Measurements from ENCODE around the gene KRT33B. TPM values are rescaled to one million over a fixed set of nuclear protein-coding genes. Genes with fewer than 3 reads are reported as not detected.
A peak's percentile ranks its signal among the peaks of the same experiment; 100 is the strongest.
"Not testable (repeated sequence)": the region's sequence is repeated elsewhere in the genome, so short reads cannot be mapped to it uniquely, and the experiment has no call there.

KRT33B gene
- total RNA-seq, 1 donor from 2014 or later = not detected

DNA sequence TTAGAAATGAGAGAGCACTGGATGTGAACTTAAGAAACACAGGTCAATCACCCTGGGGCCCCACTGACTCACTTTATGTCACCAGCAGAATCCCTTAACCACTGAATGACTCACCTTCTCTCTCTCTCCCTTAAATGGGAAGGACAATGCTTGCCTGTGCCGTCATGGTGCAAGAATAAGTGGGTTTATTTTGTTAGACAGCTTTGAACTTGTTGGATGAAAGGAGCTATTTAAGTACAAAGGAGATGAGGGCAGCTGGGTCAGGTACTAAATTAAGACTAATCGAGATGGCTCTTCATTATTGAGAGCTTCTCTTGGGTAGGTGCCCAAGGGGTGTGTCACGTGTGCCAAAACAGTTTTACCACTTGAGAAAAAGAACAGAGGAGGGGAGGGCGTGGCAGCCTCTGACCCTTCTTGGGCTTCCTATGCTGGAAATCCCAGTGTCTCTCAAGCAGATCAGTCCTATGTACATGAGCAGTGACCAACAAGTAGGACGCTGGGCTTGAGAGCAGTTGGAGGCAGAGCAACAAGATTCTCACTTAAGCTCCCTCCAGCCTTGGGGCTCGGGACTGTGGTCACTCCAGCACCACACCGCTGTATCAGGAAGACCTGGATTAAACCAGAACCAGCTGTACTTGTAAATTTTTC, 34.5 kb upstream of the KRT33B start:
- peak overlapping the region; percentile 77 for H3K27ac Mint-ChIP-seq
- H3K9me3 Mint-ChIP-seq = no peaks in the 10 kb centered on the region
- intact Hi-C loops (cut with micrococcal nuclease) = loop anchor here (1.0 to 10.0 kb wide), 2 partner anchors 63 to 261 kb away; no protein-coding TSS in a partner anchor
- DNase-seq (ENCODE audit: low spot score) = peak; percentile 3
- H3K36me3 Mint-ChIP-seq (ENCODE audit: low read depth) = peaks cover 2% of the 10 kb centered on the region
- peaks cover 31% of the 10 kb centered on the region for H3K4me1 Mint-ChIP-seq (ENCODE audit: low read depth)
- no peaks in the 10 kb centered on the region for H3K27me3 Mint-ChIP-seq (ENCODE audit: insufficient read depth)
- peak overlapping the region; percentile 27 for H3K4me3 Mint-ChIP-seq

DNA sequence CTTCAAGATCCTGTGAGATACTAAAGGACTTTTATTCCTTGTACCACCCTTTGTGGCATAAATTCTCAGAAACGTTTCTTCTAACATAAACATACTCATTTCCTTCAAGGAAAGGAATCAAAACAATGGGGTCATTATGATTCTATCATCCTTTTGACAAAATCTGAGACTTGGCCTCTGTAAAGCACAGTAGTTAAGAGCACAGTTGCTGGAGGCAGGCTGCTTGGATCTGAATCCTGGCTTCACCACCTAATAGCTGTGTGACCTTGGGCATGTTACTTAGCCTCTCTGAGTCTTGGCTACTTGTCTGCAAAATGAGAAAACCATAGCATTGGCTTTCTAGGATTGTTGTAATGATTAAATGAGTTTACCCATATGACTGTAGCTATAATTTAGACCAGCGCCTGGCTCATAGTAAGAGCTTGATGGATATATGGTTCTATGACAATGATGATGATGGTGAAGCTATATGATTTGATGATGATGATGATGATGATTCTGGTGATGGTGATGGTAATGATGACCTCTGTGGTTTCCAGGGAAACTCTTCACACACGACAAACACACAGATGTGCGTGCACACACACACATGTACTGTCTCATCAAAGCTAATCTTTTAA, 33.9 kb upstream of the KRT33B start:
- H3K36me3 Mint-ChIP-seq (ENCODE audit: low read depth) = peaks cover 2% of the 10 kb centered on the region
- peaks cover 26% of the 10 kb centered on the region for H3K4me1 Mint-ChIP-seq (ENCODE audit: low read depth)
- no peaks in the 10 kb centered on the region for H3K27me3 Mint-ChIP-seq (ENCODE audit: insufficient read depth)
- intact Hi-C loops (cut with micrococcal nuclease) = loop anchor here (1.0 to 10.0 kb wide), 2 partner anchors 62 to 261 kb away; no protein-coding TSS in a partner anchor
- no peak for DNase-seq (ENCODE audit: low spot score)
- H3K4me3 Mint-ChIP-seq = peak overlapping the region; percentile 27
- H3K27ac Mint-ChIP-seq = peak overlapping the region; percentile 77
- no peaks in the 10 kb centered on the region for H3K9me3 Mint-ChIP-seq

DNA sequence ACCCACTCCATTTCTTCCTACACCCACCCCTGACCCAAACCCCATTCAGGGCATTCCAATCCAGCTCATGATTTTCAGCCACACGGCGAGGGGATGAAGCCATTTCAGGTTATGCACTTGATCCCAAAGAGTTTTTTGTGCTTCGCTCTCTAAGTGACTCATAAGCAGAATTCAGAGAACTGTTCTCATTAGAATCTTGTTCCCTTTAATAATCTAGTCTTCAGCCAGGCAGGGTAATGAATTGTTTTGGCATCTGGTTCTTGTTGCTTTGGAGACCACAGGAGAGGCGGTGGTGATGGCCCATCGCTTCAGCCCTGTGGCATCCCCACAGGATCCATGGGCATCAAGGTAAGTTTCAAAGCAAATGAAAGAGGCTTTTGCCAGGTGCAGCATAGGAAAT, 32.5 kb upstream of the KRT33B start:
- Mint-ChIP-seq H3K4me3 (no peak overlapping the region), H3K4me1 (ENCODE audit: low read depth) (peaks cover 26% of the 10 kb centered on the region), H3K27me3 (ENCODE audit: insufficient read depth) (peaks cover 5% of the 10 kb centered on the region), H3K9me3 (no peaks in the 10 kb centered on the region), H3K27ac (peak overlapping the region; percentile 59), H3K36me3 (ENCODE audit: low read depth) (peaks cover 2% of the 10 kb centered on the region)
- intact Hi-C loops (cut with micrococcal nuclease) = loop anchor here (10.0 kb wide), 1 partner anchor 263 kb away; no protein-coding TSS in a partner anchor
- DNase-seq (ENCODE audit: low spot score) = no peak

DNA sequence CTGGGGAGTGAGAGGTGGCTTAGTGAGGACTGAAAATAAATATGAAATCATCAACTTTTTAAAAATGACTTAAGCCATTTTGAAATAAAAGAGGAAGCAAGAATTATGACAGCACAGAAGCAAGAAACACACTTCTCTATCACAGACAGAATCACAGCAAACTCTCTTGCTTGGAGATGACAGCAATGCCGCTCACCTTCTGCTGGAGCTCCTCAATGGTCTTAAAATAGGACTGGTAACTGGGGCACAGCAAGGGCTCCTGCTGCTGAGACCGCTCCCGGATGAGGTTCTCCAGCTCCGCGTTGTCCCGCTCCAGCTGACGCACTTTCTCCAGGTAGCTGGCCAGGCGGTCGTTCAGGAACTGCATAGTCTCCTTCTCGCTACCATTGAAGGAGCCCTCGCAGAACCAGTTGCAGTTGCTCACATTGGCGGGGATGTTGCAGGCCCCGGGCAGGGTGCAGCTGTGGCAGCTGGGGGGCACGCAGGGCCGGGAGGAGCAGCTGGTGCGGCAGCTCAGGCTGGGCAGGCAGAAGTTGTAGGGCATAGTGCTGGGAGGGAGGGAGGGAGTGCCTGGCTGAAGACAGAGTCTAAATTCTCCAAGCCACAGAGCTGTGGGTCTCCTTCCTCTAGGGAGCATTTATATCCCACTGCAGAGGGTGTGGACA, 27.5 kb upstream of the KRT33B start, which contains the start of gene KRT31:
Gene KRT31 (minus strand): TSS at position 613 of the 665 bp plus-strand sequence. CDS start 69 bp downstream, at position 544.
- Mint-ChIP-seq H3K27ac (no peak within 1 kb of the TSS), H3K9me3 (no peaks in the 10 kb centered on the region), H3K36me3 (ENCODE audit: low read depth) (no peaks in the 10 kb centered on the region), H3K4me1 (ENCODE audit: low read depth) (peaks cover under 1% of the 10 kb centered on the region), H3K27me3 (ENCODE audit: insufficient read depth) (peaks cover 13% of the 10 kb centered on the region), H3K4me3 (no peak within 1 kb of the TSS)
- intact Hi-C loops (cut with micrococcal nuclease) = no loop called here
- no peak for DNase-seq (ENCODE audit: low spot score)

DNA sequence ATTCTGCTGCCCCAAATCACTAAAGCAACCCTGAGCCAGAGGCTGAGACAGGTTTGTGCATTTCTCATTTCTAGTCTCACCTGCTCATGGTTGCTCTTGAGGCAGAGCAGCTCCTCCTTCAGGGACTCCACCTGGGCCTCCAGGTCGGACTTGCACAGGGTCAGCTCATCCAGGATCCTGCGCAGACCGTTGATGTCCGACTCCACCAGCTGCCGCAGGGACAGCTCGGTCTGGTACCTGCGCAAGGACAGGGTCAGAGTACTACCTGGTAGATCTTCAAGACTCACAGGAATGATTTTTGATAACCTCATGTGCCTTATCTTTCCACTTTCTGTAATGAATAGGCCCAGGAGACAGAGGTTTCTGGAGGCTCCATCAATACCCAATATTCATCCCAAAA, 26.7 kb upstream of the KRT33B start:
- Mint-ChIP-seq H3K4me1 (ENCODE audit: low read depth) (no peaks in the 10 kb centered on the region), H3K27me3 (ENCODE audit: insufficient read depth) (peaks cover 13% of the 10 kb centered on the region), H3K36me3 (ENCODE audit: low read depth) (no peaks in the 10 kb centered on the region), H3K9me3 (no peaks in the 10 kb centered on the region), H3K27ac (no peak overlapping the region), H3K4me3 (no peak overlapping the region)
- DNase-seq (ENCODE audit: low spot score) = no peak
- intact Hi-C loops (cut with micrococcal nuclease) = no loop called here

DNA sequence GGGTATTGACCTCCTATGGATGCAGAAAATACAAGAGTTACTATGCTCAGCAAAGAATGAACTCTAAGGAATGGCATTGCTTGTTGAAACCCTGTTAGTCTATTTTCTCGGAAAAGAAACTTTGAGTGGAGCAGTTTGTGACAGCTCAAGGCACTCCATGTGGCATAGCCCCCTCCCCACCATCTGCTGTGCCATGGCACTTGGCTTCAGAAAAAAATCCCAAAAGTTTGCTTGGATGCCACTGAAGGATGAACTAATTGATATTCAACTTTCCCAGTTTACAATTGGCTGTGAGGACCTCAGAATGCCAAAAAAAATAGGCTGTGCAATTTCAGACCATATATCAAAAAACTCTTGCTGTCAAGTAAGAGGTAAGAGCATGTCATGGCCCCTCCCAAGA, 26.0 kb upstream of the KRT33B start:
- Mint-ChIP-seq H3K27ac (no peak overlapping the region), H3K4me3 (no peak overlapping the region), H3K9me3 (no peaks in the 10 kb centered on the region), H3K27me3 (ENCODE audit: insufficient read depth) (peaks cover 18% of the 10 kb centered on the region), H3K36me3 (ENCODE audit: low read depth) (no peaks in the 10 kb centered on the region), H3K4me1 (ENCODE audit: low read depth) (no peaks in the 10 kb centered on the region)
- no peak for DNase-seq (ENCODE audit: low spot score)
- intact Hi-C loops (cut with micrococcal nuclease) = no loop called here

DNA sequence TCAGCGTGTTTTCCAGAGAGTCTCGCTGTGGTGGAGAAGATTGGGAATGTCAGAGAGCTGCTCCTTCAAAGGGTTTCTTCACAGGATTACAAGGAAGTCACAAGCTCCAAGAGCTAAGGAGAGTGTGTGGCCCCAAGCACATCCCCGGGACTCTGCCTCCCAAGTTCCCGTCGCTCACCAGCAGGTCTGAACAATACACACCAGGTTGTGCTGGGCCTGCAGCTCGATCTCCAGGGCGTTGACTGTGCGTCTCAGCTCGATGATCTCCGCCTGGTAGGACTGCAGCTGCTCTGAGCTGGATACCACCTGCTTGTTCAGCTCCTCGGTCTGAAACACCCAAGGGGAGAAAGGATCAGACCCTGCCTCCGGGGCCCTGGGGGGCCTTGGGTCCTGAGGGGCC, 25.4 kb upstream of the KRT33B start:
- H3K4me3 Mint-ChIP-seq; intact Hi-C loops (cut with micrococcal nuclease); DNase-seq (ENCODE audit: low spot score); H3K9me3 Mint-ChIP-seq; H3K27ac Mint-ChIP-seq; H3K4me1 Mint-ChIP-seq (ENCODE audit: low read depth); H3K36me3 Mint-ChIP-seq (ENCODE audit: low read depth): not testable (repeated sequence)
- H3K27me3 Mint-ChIP-seq (ENCODE audit: insufficient read depth) = peaks cover 18% of the 10 kb centered on the region

DNA sequence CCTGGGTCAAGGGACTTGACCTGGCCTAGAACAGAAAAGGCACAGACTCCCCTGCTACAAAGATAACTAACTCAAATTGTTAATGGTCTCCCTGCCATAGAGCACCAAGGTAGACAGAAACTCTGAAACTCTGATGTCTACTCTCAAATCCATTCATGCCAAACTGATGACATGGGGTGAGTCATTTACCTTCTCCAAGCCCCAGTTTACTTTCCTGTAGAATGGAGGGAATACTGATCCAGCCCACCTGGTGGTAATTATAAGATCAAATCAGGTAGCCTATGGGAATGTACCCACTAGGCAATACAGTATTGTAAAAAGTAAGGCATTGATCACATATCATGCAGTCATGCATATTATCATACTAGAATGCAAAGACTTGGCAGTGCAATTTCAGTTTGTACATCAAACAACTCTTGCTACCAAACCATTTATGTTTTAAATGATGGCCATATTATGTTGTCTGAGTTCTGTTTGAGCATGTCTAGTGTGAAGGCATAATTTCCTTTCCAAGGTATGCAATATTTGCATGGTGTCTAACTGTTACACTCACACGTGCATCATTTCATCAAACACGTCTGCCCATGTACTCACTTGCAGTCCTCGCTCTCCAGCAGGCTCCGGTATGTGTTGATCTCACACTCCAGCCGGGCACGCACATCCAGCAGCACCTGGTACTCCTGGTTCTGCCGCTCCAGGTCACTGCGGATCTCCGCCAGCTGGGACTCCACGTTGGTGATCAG, 24.8 kb upstream of the KRT33B start:
- Mint-ChIP-seq H3K4me1 (ENCODE audit: low read depth) (no peaks in the 10 kb centered on the region), H3K36me3 (ENCODE audit: low read depth) (no peaks in the 10 kb centered on the region), H3K9me3 (no peaks in the 10 kb centered on the region), H3K4me3 (no peak overlapping the region), H3K27ac (no peak overlapping the region), H3K27me3 (ENCODE audit: insufficient read depth) (peaks cover 18% of the 10 kb centered on the region)
- intact Hi-C loops (cut with micrococcal nuclease) = no loop called here
- DNase-seq (ENCODE audit: low spot score) = no peak

DNA sequence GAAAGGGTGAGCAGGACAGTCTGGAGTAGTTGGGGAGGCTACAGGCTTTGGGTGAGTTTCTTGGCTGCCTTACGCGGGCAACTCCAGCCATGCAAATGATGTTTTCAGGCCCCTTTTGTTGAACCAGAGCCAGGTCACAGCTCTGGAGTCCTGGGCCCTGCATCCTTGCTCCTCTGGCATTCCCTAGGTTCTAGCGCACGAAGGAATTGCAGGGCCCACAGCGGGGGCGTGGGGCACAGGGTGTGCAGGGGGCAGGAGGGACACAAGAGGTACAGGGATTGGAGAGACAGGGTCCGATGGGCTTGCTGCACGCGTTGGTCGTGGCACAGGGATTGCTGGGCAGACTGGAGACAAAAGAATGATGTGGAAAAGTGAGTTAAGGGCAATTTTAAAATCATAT, 24.2 kb upstream of the KRT33B start:
- no peaks in the 10 kb centered on the region for H3K9me3 Mint-ChIP-seq
- no peaks in the 10 kb centered on the region for H3K36me3 Mint-ChIP-seq (ENCODE audit: low read depth)
- intact Hi-C loops (cut with micrococcal nuclease) = no loop called here
- H3K4me1 Mint-ChIP-seq (ENCODE audit: low read depth) = no peaks in the 10 kb centered on the region
- H3K27ac Mint-ChIP-seq = no peak overlapping the region
- no peak overlapping the region for H3K4me3 Mint-ChIP-seq
- no peak for DNase-seq (ENCODE audit: low spot score)
- H3K27me3 Mint-ChIP-seq (ENCODE audit: insufficient read depth) = peaks cover 18% of the 10 kb centered on the region

DNA sequence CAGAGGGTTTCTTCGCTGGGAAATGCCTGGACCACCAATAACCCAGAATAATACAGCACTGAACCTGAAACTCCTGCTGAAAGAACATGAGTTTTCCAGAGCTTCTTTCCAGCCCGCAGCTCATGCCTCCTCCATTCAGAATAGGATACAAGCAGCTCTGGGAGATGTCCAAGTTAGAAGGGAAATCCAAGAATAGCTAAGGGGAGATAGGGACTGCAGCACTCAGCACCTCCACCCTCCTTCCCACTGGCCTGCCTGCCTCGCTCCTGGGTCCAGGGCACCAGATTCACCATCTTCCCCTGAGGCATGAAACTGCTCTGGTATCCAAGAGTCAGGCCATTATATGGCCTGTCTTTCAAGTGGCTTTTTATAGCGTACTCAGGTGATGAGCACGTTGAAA, 23.7 kb upstream of the KRT33B start:
- peaks cover 18% of the 10 kb centered on the region for H3K27me3 Mint-ChIP-seq (ENCODE audit: insufficient read depth)
- no peaks in the 10 kb centered on the region for H3K36me3 Mint-ChIP-seq (ENCODE audit: low read depth)
- no peaks in the 10 kb centered on the region for H3K9me3 Mint-ChIP-seq
- DNase-seq (ENCODE audit: low spot score) = no peak
- H3K27ac Mint-ChIP-seq = no peak overlapping the region
- H3K4me1 Mint-ChIP-seq (ENCODE audit: low read depth) = no peaks in the 10 kb centered on the region
- H3K4me3 Mint-ChIP-seq = no peak overlapping the region
- intact Hi-C loops (cut with micrococcal nuclease) = no loop called here

DNA sequence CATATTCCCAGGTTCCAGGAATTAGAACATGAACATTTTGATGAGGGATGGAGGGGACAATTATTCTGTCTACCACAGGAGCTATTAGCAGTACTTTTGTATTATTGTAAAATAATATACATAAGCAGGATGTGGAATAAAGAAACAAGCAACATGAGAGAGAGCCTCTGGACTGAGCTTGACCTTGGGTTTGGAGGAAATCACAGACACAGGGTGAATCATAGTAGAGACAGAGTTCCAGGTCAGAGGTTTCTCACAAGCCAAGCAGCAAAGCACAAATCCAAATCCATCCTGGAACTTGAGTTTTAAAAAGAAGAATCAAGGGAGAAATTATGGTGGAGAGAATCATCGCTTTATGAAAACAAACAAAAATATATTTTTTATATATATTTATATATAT, 22.7 kb upstream of the KRT33B start:
- no peak for DNase-seq (ENCODE audit: low spot score)
- Mint-ChIP-seq H3K9me3 (peaks cover 2% of the 10 kb centered on the region), H3K27ac (no peak overlapping the region), H3K4me1 (ENCODE audit: low read depth) (no peaks in the 10 kb centered on the region), H3K27me3 (ENCODE audit: insufficient read depth) (peaks cover 13% of the 10 kb centered on the region), H3K36me3 (ENCODE audit: low read depth) (no peaks in the 10 kb centered on the region), H3K4me3 (no peak overlapping the region)
- intact Hi-C loops (cut with micrococcal nuclease) = no loop called here

DNA sequence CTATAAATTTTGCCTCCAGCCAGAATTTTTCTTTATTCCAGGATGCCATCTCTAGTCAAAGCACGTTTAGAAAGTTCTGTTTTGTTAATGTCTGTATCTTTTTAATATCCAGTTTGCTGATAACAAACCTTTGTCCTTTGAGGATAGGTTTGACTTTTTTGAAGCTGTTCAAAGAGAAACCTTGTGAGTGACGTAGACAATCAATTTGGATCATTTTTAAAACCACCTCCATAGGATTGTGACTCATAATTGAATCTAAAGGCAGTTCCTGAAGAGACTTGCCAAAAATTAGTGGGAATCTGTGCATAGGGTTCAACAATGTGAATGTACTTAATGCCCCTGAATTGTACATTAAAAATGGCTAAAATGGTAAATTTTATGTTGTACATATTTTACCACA, 21.9 kb upstream of the KRT33B start:
- Mint-ChIP-seq H3K36me3 (ENCODE audit: low read depth) (no peaks in the 10 kb centered on the region), H3K4me1 (ENCODE audit: low read depth) (no peaks in the 10 kb centered on the region), H3K27ac (no peak overlapping the region), H3K27me3 (ENCODE audit: insufficient read depth) (peaks cover 13% of the 10 kb centered on the region), H3K9me3 (peaks cover 7% of the 10 kb centered on the region), H3K4me3 (no peak overlapping the region)
- DNase-seq (ENCODE audit: low spot score) = no peak
- intact Hi-C loops (cut with micrococcal nuclease) = no loop called here

Data from activated T-helper 1 cell treated with anti-CD3 and anti-CD28 coated beads, Interleukin-12 subunit alpha, Interleukin-12 subunit beta, Interleukin-2, Interleukin-4 antibody, amounts not matched to agents 30 ng/mL and 10 ng/mL and 1 ng/mL, durations not matched to agents 14 hours and 24 hours and 36 hours (primary cell).